Endothelial cell (in vitro differentiated cells): ENCODE results near the gene CFAP46. TPM values are rescaled to one million over a fixed set of nuclear protein-coding genes. Genes with fewer than 3 reads are reported as not detected.

Source experiments
- DNase-seq: peaks from one replicate; pipeline ENCODE4 v3.0.0; 2021; ENCODE audit warnings: low spot score
- H3K27ac Mint-ChIP-seq: one replicate; pipeline ENCODE4 v1.8.0; 2021; ENCODE audit warnings: mixed read lengths, inconsistent platforms; ENCODE audit not compliant: unreplicated experiment
- H3K27me3 Mint-ChIP-seq: one replicate; pipeline ENCODE4 v1.8.0; 2021; ENCODE audit warnings: mild to moderate bottlenecking, moderate library complexity, mixed read lengths, inconsistent platforms; ENCODE audit not compliant: unreplicated experiment
- H3K36me3 Mint-ChIP-seq: one replicate; pipeline ENCODE4 v1.8.0; 2021; ENCODE audit warnings: mild to moderate bottlenecking, low read depth, mixed read lengths, inconsistent platforms; ENCODE audit not compliant: unreplicated experiment
- H3K4me1 Mint-ChIP-seq: one replicate; pipeline ENCODE4 v1.8.0; 2021; ENCODE audit warnings: mild to moderate bottlenecking, mixed read lengths, inconsistent platforms; ENCODE audit not compliant: unreplicated experiment
- H3K4me3 Mint-ChIP-seq: one replicate; pipeline ENCODE4 v1.8.0; 2021; ENCODE audit warnings: mild to moderate bottlenecking, mixed read lengths, inconsistent platforms; ENCODE audit not compliant: unreplicated experiment
- H3K9me3 Mint-ChIP-seq: one replicate; pipeline ENCODE4 v1.8.0; 2021; ENCODE audit warnings: mixed read lengths, inconsistent platforms; ENCODE audit not compliant: unreplicated experiment
- CTCF ChIP-seq: fragments of 200-600 bp; sonication (generic); IDR thresholded peaks from one replicate; pipeline ENCODE4 v1.5.0; 2021; ENCODE audit warnings: antibody characterized with exemption; ENCODE audit not compliant: unreplicated experiment
- total RNA-seq: library from RNA; stranded (reverse); fragmentation: NEBNext Ultra II Directional; extraction: Animal tissue kit (Norgen Biotek cat#: 25700); gene quantifications from one replicate; pipeline ENCODE4 v1.2.1, GENCODE V29; 2021; ENCODE audit not compliant: unreplicated experiment

CFAP46 gene
- total RNA-seq, 1 donor from 2014 or later, result 0.95 TPM

GRCh38 chr10:132988988-132989387 lies 46.6 kb upstream of the CFAP46 start:
- Mint-ChIP-seq H3K36me3 (no peaks in the 10 kb centered on the region), H3K27ac (no peak overlapping the region)
- no peak for TF ChIP-seq CTCF

GRCh38 chr10:132987671-132988571 lies 45.6 kb upstream of the CFAP46 start:
- peak overlapping the region; percentile 48 for H3K27ac Mint-ChIP-seq
- no peak for TF ChIP-seq CTCF
- H3K27me3 Mint-ChIP-seq, result peaks cover 3% of the 10 kb centered on the region
- DNase-seq, result no peak
- no peak overlapping the region for H3K4me3 Mint-ChIP-seq
- no peaks in the 10 kb centered on the region for H3K9me3 Mint-ChIP-seq
- H3K36me3 Mint-ChIP-seq, result no peaks in the 10 kb centered on the region
- no peaks in the 10 kb centered on the region for H3K4me1 Mint-ChIP-seq

More at GRCh38 chr10:132988988-132989387, 46.6 kb upstream of the CFAP46 start:
- peaks cover 3% of the 10 kb centered on the region for H3K27me3 Mint-ChIP-seq
- no peak overlapping the region for H3K4me3 Mint-ChIP-seq
- no peaks in the 10 kb centered on the region for H3K4me1 Mint-ChIP-seq
- no peaks in the 10 kb centered on the region for H3K9me3 Mint-ChIP-seq
- no peak for DNase-seq

GRCh38 chr10:132986978-132987377 lies 44.6 kb upstream of the CFAP46 start:
- H3K4me1 Mint-ChIP-seq, result no peaks in the 10 kb centered on the region
- no peak overlapping the region for H3K27ac Mint-ChIP-seq
- H3K4me3 Mint-ChIP-seq, result no peak overlapping the region
- no peak for DNase-seq
- TF ChIP-seq CTCF, result no peak
- no peaks in the 10 kb centered on the region for H3K9me3 Mint-ChIP-seq
- no peaks in the 10 kb centered on the region for H3K36me3 Mint-ChIP-seq
- peaks cover 6% of the 10 kb centered on the region for H3K27me3 Mint-ChIP-seq

- Mint-ChIP-seq H3K27me3 (peaks cover 6% of the 10 kb centered on the region), H3K4me1 (no peaks in the 10 kb centered on the region), H3K27ac (no peak overlapping the region), H3K9me3 (no peaks in the 10 kb centered on the region), H3K4me3 (no peak overlapping the region), H3K36me3 (no peaks in the 10 kb centered on the region)
- no peak for DNase-seq
- TF ChIP-seq CTCF, result no peak
These were observed 44.2 kb upstream of the CFAP46 start for GRCh38 chr10:132986576-132986975.

GRCh38 chr10:132986076-132986475 lies 43.7 kb upstream of the CFAP46 start:
- no peak for DNase-seq
- peaks cover 6% of the 10 kb centered on the region for H3K27me3 Mint-ChIP-seq
- H3K4me3 Mint-ChIP-seq, result no peak overlapping the region
- H3K9me3 Mint-ChIP-seq, result no peaks in the 10 kb centered on the region
- H3K4me1 Mint-ChIP-seq, result no peaks in the 10 kb centered on the region
- no peak for TF ChIP-seq CTCF
- H3K36me3 Mint-ChIP-seq, result no peaks in the 10 kb centered on the region
- no peak overlapping the region for H3K27ac Mint-ChIP-seq
